Esophagus muscularis mucosa (tissue), 4 donors: ENCODE data around the gene PAGE2B. TPM values are rescaled to one million over a fixed set of nuclear protein-coding genes. Genes with fewer than 3 reads are reported as not detected.
"Not testable (repeated sequence)": the region's sequence is repeated elsewhere in the genome, so short reads cannot be mapped to it uniquely, and the experiment has no call there.

Experiments used
- DNase-seq: peaks from one replicate; pipeline ENCODE4 v3.0.0-alpha.2; 2017; ENCODE audit errors: extremely low spot score
- H3K27ac ChIP-seq, 4 donors: fragments of 200-600 bp; sonication (generic); replicated peaks in 1 of 4; 1 replicate in 3 of 4; 2 replicates in 1 of 4; pipeline ENCODE4 v1.5.1; 2016 to 2019; ENCODE audit warnings: mild to moderate bottlenecking in 1 of 4
- H3K27me3 ChIP-seq, 4 donors: fragments of 200-600 bp; sonication (generic); one replicate each; pipeline versions ENCODE4 v1.5.1 to v1.6.0; 2016 to 2019
- H3K36me3 ChIP-seq, 4 donors: fragments of 200-600 bp; sonication (generic); one replicate each; pipeline ENCODE4 v1.5.1; 2016 to 2019
- H3K4me1 ChIP-seq, 4 donors: fragments of 200-600 bp; sonication (generic); one replicate each; pipeline ENCODE4 v1.5.1; 2016 to 2019
- H3K4me3 ChIP-seq, 4 donors: fragments of 200-600 bp; sonication (generic); 1 replicate in 2 of 4; 2 replicates in 2 of 4; pipeline ENCODE4 v1.5.1; 2016 to 2019; ENCODE audit warnings: mild to moderate bottlenecking in 4 of 4, moderate library complexity in 1 of 4
- H3K9me3 ChIP-seq, 4 donors: fragments of 200-600 bp; sonication (generic); 1 replicate in 3 of 4; 2 replicates in 1 of 4; pipeline ENCODE4 v1.5.1; 2016 to 2019
- CTCF ChIP-seq, 3 experiments: fragments of 200-600 bp in 2 of 3; fragments of 450-650 bp in 1 of 3; sonication (generic) in 2 of 3; IDR thresholded peaks; one replicate each; pipeline ENCODE4 v1.5.1; 2017 to 2019; ENCODE audit warnings: antibody characterized with exemption in 3 of 3, mild to moderate bottlenecking in 2 of 3, moderate library complexity in 1 of 3
- EP300 ChIP-seq: sonication (generic); formaldehyde crosslinking; IDR thresholded peaks from one replicate; pipeline ENCODE4 v1.6.1; 2017; ENCODE audit warnings: antibody characterized with exemption
- POLR2A ChIP-seq: fragments of 450-650 bp; IDR thresholded peaks from one replicate; pipeline ENCODE4 v1.6.1; 2017; ENCODE audit warnings: antibody characterized with exemption, moderate library complexity, mild to moderate bottlenecking, low read depth
- POLR2AphosphoS5 ChIP-seq, 2 donors: sonication (generic); formaldehyde crosslinking; IDR thresholded peaks; one replicate each; pipeline ENCODE4 v1.6.1; 2017; ENCODE audit warnings: antibody characterized with exemption in 2 of 2
- WGBS: methylation state at CpG from one replicate; pipeline ENCODE4 v1.1.5; 2018; 5-methylcytosine and 5-hydroxymethylcytosine counted together
- intact Hi-C: fragments of 100-400 bp; cut with DNase I; formaldehyde crosslinking; loops from one replicate; pipeline ENCODE4 v1.15.1; 2023
- total RNA-seq, 4 donors: library from RNA; depleted of rRNA; stranded (reverse); fragments of >200 nt; gene quantifications; one replicate each; pipeline versions ENCODE4 v1.1.0 to v1.2.1, GENCODE V29; 2016

PAGE2B gene
- total RNA-seq, 4 donors from 2014 or later, result not detected

GRCh38 chrX:55107262-55107661 lies 32.4 kb downstream of the PAGE2B start:
- no peaks in the 10 kb centered on the region for H3K27me3 ChIP-seq
- no peak overlapping the region for H3K4me3 ChIP-seq
- H3K4me1 ChIP-seq, result no peaks in the 10 kb centered on the region
- TF ChIP-seq POLR2AphosphoS5 (IDR thresholded peaks at IDR 0.05), result no peak
- TF ChIP-seq EP300, result no peak
- no peak for TF ChIP-seq CTCF (IDR thresholded peaks at IDR 0.05)
- no peak for TF ChIP-seq POLR2A
- H3K36me3 ChIP-seq, result no peaks in the 10 kb centered on the region
- no peak for DNase-seq
- H3K27ac ChIP-seq, result no peak overlapping the region
- intact Hi-C loops, result no loop called here
- H3K9me3 ChIP-seq, result no peaks in the 10 kb centered on the region

GRCh38 chrX:55107911-55108310 lies 33.1 kb downstream of the PAGE2B start:
- H3K9me3 ChIP-seq, result no peaks in the 10 kb centered on the region
- 55% methylated on average over 2 of the region's 2 CpGs for WGBS
- TF ChIP-seq CTCF (IDR thresholded peaks at IDR 0.05) (no peak), POLR2AphosphoS5 (IDR thresholded peaks at IDR 0.05) (no peak), EP300 (no peak), POLR2A (no peak)
- no peak overlapping the region for H3K27ac ChIP-seq
- H3K27me3 ChIP-seq, result no peaks in the 10 kb centered on the region
- no peaks in the 10 kb centered on the region for H3K4me1 ChIP-seq
- DNase-seq, result no peak
- H3K4me3 ChIP-seq, result no peak overlapping the region
- intact Hi-C loops, result no loop called here
- no peaks in the 10 kb centered on the region for H3K36me3 ChIP-seq

- 53% methylated on average over 6 of the region's 7 CpGs for WGBS
These were observed 34.5 kb downstream of the PAGE2B start for GRCh38 chrX:55109306-55109705.

GRCh38 chrX:55111578-55112254 lies 36.9 kb downstream of the PAGE2B start:
- WGBS, result 46% methylated on average over 8 of the region's 8 CpGs
- no peaks in the 10 kb centered on the region for H3K27me3 ChIP-seq
- intact Hi-C loops, result no loop called here
- no peak overlapping the region for H3K27ac ChIP-seq
- H3K4me3 ChIP-seq, result no peak overlapping the region
- TF ChIP-seq POLR2A (no peak), CTCF (IDR thresholded peaks at IDR 0.05) (no peak), EP300 (no peak), POLR2AphosphoS5 (IDR thresholded peaks at IDR 0.05) (no peak)
- H3K36me3 ChIP-seq, result no peaks in the 10 kb centered on the region
- no peak for DNase-seq
- no peaks in the 10 kb centered on the region for H3K9me3 ChIP-seq
- H3K4me1 ChIP-seq, result no peaks in the 10 kb centered on the region

More at GRCh38 chrX:55109306-55109705, 34.5 kb downstream of the PAGE2B start:
- Histone ChIP-seq H3K27me3 (no peaks in the 10 kb centered on the region), H3K36me3 (no peaks in the 10 kb centered on the region), H3K27ac (no peak overlapping the region), H3K9me3 (no peaks in the 10 kb centered on the region), H3K4me1 (no peaks in the 10 kb centered on the region), H3K4me3 (no peak overlapping the region)
- no peak for TF ChIP-seq EP300
- TF ChIP-seq POLR2AphosphoS5 (IDR thresholded peaks at IDR 0.05), result no peak
- TF ChIP-seq CTCF (IDR thresholded peaks at IDR 0.05), result no peak
- TF ChIP-seq POLR2A, result no peak
- intact Hi-C loops, result no loop called here
- no peak for DNase-seq

- DNase-seq, H3K27ac ChIP-seq, H3K27me3 ChIP-seq, H3K4me3 ChIP-seq, intact Hi-C loops, H3K9me3 ChIP-seq, H3K36me3 ChIP-seq, H3K4me1 ChIP-seq: not testable (repeated sequence)
- 52% methylated on average over 7 of the region's 7 CpGs for WGBS
These were observed 41.8 kb downstream of the PAGE2B start for GRCh38 chrX:55116589-55116988.
